ENCODE measurements around the gene NKG7. TPM values are rescaled to one million over a fixed set of nuclear protein-coding genes. Genes with fewer than 3 reads are reported as not detected.
"Not testable (repeated sequence)": the region's sequence is repeated elsewhere in the genome, so short reads cannot be mapped to it uniquely, and the experiment has no call there.

The NKG7 gene, protein sequence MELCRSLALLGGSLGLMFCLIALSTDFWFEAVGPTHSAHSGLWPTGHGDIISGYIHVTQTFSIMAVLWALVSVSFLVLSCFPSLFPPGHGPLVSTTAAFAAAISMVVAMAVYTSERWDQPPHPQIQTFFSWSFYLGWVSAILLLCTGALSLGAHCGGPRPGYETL
- total RNA-seq (2014; rRNA removed; shearing (Covaris generic)): not detected in 2 replicates
- polyA plus RNA-seq (2015; cell fraction: cytosol; rRNA removed): not detected in 2 replicates
- not detected in 2 replicates for polyA plus RNA-seq (2015; cell fraction: nucleus; rRNA removed)

DNA sequence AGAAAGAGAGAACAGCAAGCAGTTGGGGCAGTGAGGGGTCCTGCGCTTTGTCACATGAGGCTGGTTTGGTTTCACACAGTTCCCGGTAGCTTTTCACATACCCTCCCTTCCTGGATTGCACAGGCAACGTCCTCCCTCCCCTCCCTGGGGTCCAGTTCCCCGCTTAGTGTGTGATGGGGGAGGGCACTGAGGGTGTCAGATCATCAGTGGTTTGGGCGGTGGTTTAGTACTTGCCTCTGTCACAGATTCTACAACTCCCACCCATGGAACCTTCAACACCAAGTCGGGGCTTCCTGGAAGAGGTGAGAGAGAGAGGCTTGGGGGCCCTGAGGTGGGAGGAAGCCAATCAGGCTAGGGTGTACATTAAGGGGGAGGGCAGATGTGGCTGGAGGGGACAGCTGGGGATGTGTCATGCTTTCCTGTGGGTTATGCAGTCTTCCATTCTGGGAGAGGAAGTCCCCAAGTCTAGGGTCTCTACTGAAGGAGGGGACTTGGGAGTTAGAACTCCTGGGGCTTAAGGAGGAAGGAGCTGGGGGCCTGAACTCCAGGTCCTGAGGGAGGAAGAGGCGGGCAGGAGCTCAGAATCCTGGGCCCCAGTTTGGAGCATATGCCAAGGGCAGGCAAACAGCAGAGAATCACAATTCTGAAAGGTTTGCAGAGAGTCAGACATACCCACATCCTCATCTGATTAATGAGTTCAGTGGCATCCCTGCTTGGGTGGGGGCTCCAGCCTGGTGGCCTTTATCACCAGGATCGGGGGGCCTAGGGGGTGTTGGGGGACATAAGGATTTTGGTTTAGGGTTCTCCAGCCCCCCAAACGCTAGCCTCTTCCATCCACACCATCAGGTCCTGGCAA is at the start of gene NKG7:
TSS of gene NKG7 (minus strand) at position 6 of the 856 bp plus-strand sequence. CDS start 119 bp downstream, outside the sequence.
- no peak for DNase-seq (ENCODE audit: low read depth)

DNA sequence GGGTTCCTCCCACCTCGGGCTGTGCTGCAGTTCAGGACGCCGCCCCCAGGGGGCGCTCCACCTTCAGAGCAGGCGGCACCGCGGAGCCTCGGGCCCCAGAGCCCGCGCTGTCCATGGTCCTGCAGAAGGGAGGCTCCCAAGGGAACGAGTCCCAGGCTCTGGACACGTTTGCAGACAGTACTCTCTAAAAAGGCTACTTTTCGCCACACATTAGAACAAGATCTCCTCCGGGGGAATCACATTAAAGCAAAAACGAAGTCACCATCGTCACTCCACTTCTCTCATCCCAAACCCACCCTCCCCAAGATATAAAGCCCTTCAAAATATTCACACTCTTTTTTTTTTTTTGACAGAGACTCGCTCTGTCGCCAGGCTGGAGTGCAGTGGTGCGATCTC is 49.6 kb upstream of the NKG7 start:
- peak; percentile 61 for DNase-seq (ENCODE audit: low read depth)

DNA sequence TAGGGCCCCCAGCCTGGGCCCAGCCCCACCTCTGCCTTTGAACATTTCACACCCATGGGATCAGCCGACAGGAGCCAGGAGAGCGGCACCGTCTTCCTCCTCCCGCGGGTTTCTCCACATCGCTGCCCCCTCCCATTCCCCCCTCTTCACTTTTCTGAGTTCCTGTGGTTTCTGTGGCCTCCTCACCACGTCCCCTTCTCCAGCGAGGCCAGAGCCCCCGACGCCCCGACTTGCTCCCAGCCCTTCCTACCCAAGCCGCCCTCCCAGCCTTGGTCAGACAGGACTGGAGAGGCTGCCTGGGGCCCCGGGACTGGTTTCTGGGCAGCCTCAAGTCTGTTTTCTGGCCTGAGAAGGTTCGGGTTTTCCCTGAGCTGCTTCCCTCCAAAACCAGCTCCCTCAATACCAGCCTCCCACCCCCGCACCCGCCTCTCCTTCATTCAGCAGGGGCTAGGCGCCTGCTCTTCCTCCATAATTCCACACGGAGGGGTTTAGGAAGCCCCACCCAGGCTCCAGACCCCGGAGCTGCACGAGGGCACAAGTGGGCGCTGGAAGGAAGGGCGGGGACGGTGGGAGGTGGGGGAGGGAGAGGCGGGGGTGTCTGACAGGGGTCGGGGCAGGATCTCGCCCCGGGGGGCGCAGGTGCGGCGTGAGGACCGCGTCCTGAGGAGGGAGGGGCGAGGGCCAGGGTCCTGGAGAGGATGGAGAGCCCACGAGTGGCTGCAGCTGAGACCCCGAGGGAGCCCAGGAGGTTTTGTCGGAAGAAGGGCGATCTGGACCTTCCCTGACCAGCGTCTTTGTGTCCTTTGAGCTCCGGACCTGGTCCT is 49.0 kb upstream of the NKG7 start:
- no peak for DNase-seq (ENCODE audit: low read depth)

DNA sequence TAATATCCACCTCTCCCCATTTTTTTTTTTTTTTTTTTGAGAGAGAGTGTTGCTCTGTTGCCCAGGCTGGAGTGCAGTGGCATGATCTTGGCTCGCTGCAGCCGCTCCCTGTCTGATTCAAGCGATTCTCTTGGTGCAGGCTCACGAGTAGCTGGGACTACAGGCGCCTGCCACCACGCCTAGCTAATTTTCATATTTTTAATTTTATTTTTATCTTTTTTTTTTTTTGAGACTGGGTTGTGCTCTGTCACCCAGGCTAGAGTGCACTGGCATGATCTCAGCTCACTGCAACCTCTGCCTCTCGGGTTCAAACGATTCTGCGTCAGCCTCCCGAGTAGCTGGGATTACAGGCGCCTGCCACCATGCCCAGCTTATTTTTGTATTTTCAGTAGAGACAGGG is 48.1 kb upstream of the NKG7 start:
- not testable (repeated sequence) for DNase-seq (ENCODE audit: low read depth)

DNA sequence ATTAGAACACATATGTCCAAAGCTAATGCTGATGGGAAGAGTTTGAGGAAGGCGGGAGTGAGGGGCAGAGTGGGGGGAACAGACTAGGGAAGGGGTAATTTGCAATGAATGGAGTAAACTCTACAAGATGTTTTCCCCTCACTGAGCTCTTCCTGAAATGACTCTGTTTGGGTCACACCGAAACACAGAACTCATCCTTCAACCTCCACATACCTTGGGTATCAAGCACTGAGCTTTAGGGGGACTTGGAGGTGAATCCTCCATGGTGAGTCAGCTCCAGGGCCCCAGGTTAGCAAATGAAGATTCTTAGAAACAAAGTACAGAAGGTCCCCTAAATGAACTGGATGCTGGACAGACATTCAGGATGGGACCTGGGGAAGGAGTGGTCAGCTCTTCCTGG is 46.3 kb upstream of the NKG7 start:
- no peak for DNase-seq (ENCODE audit: low read depth)

DNA sequence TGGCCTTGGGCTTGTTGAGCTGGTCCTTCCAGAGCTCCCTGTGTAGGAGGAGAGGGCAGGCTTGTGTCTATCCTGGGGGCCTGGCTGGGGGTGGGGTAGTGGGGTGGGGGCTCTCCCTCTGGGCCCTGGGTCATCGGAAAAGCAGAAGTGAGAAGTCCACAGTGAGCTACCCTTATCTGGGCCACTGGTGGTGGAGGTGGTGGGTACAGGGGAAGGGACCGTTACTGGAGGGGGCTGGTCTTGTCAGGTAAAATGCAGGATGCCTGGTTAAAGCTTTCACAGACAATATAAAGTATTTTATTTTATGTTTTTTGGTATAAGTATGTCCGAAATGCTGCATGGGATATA is 45.3 kb upstream of the NKG7 start:
- DNase-seq (ENCODE audit: low read depth): no peak

DNA sequence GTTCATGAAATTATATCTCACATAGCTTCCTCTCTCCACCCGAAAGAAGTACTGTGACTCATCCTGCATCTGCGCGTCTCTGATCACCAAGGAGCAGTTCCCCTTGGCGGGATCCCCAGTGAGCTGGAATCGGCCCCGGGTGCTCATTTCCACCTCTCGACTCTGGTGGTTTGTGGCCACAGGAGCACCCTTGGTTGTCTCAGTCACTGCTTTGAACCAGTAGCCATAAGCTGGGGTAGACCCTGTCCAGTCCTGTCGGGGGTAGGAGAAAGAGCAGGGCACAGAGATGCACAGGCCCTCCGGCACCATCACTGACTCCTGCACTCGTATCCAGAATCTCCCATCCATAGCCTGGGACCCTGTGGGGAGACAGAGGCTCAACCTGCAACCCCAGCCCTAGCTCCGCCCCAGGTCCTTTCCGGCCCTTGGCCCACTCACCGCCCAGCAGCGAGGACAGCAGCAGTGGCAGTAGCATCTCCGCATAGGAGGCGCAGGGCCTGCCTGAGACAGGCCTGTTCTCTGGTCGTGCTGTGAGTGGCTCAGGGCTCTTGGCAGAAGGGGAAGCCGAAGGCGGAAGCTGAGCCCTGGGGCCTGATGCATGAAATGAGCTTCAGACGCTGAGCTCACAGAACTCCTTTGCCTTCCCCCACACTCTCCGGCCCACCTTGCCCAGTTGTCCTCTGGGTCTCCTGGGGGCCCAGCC is 44.8 kb upstream of the NKG7 start, which contains the start of gene SIGLEC10:
TSS of gene SIGLEC10 (minus strand) at position 536 of the 703 bp plus-strand sequence. CDS start at position 475, 61 bp downstream.
- peak; percentile 11 for DNase-seq (ENCODE audit: low read depth)

DNA sequence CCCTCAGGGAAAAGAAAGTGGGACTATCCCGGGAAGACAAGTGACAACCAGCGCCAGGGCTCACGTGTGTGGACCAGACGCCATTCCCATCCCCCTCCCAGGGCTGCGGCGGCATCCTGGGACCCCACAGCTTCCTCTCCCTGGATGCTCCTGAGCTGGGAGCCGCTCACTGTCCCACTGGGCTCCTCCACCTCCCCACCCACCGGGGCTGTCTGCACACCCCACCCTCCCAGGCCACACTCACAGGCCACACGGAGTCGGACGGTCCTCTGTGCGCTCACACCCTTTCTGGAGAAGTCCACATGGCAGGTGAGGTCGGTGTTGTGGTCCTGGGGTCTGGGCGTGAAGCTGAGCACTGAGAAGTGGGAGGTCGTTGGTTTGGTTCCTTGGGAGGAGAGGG is 44.0 kb upstream of the NKG7 start:
- DNase-seq (ENCODE audit: low read depth): not testable (repeated sequence)

DNA sequence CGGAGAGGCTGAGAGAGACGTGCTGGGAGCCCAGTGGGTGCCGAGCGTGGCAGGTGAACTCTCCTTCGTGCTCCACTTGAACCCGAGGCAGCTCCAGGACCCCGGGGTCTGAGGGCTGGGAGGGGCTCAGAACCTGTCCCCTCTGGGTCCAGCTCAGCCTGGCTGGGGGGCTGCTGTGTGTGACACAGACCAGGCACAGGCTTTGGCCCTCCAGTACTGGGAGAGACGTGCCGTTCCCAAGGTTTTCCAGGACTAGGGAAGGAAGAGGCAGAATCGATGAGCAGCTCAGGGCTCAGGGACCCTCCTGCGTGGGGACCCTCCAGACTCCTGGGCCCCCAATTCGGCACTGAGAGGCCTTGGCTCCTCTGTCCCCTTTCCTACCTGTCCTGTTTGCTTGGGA is 42.7 kb upstream of the NKG7 start:
- no peak for DNase-seq (ENCODE audit: low read depth)

DNA sequence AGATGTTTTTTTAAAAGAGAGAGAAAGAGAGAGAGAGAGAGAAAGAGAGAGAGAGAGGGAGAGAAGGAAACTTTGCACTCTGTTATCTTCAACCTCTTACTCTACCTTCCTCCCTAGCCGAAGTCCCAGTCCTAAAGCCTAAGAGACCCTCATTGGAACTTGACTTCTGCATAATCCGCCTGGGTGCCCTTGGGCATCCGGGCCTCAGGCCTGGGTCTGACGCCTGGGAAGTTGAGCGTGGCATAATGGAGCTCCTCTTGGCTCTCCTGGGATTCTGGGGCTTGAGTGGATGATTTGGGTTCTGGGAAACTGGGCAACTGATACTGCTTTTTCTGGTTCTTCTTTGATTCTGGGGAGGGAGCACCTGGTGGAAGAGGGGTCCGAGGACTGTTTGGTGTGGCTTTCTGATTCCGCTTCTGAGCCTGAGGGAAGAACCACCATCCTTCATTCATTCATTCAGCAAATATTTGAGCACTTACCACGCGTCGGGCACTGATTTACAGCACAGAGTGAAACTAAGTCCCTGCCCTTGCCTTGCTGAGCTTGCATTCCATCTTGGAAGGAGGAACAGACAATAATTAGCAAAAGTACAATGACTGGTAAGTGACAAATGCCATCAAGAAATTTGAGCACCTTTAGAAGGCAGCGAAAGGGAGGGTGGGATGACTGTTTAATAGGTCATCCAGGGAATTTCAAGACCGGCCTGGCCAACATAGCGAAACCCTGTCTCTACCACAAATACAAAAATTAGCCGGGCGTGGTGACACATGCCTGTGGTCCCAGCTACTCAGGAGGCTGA is 38.7 kb upstream of the NKG7 start:
- no peak for DNase-seq (ENCODE audit: low read depth)

DNA sequence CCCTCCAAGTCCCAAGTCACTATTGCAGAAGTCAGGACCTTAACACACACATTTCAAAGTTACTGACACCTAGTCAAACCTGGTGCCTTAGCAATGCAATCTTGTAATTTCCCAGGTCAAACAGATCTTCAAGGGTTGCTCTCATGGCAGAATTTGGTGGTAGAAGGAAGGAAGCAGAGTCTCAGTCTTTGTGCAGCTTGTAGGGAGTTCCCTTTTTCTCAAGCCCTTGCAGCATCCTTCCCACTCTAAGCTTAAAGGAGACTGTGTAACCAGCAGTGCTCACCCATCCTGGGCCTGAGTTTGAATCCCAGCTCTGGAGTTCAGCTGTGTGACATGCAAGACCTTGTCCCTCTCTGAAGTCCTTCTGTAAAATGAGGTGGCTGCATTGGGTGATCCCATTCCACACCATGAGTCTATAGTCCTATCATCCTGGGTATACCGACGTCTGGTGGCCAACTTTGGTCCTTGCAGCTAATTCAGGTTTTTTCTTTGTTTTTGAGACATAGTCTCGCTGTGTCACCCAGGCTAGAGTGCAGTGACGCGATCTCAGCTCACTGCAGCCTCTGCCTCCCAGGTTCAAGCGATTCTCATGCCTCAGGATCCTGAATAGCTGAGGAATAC is 35.2 kb upstream of the NKG7 start:
- DNase-seq (ENCODE audit: low read depth): peak; percentile 54

DNA sequence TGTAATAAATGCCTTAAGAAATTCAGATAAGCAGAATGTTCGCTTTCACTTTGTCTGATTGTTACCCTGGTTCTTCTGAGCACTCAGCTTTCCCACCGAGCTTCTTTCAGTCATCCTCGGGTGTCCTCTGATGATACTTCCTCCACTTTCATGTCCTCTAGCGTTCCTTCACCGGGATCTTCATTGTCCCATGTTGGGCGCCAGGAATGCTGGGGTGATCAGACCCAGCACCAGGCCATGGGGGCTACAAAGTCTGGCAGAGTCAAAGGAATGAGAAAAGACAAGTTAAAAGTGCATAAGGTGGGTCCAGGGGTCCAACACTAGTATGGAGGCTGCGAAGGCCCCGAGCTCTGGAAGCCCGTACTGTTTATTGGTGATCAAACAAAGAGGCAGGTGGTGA is 29.7 kb upstream of the NKG7 start:
- DNase-seq (ENCODE audit: low read depth): no peak

DNA sequence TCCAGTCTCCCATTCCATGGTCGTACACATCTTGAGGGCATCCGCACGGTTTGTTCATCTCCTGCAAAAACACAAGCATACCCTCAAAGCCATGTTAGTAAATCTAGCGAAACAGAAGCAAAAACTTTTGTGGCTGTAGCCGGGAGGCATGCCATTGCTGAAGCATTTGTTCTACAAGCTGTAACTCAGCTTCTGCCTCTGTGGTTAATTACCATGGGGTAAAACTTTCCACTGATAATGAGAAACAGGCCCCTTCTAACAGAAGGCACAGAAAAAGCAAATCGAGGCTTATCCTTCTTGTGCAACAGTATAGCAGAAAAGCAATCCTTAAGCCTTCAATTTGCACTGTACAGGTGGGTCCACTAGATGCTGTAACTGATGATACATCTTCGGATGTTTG is 27.5 kb upstream of the NKG7 start:
- DNase-seq (ENCODE audit: low read depth): not testable (repeated sequence)

DNA sequence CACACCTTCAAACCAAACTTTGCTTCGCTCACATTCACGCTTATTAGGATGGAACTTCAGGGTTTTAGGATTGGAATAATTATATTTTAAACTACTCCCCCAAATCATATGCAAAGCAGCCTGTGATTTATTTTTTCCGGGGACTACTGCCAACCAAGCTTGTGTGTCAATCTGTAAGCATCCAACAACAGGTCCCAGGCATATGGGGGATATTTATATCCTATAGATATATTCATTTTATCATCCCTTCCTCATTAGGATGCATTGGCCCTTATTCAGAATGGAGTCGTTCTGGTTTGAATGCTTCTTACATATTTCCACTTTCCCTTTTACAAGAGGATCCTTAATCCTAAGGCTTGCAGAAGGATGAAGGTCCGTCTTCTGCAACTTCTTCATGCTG is 26.8 kb upstream of the NKG7 start:
- DNase-seq (ENCODE audit: low read depth): no peak

DNA sequence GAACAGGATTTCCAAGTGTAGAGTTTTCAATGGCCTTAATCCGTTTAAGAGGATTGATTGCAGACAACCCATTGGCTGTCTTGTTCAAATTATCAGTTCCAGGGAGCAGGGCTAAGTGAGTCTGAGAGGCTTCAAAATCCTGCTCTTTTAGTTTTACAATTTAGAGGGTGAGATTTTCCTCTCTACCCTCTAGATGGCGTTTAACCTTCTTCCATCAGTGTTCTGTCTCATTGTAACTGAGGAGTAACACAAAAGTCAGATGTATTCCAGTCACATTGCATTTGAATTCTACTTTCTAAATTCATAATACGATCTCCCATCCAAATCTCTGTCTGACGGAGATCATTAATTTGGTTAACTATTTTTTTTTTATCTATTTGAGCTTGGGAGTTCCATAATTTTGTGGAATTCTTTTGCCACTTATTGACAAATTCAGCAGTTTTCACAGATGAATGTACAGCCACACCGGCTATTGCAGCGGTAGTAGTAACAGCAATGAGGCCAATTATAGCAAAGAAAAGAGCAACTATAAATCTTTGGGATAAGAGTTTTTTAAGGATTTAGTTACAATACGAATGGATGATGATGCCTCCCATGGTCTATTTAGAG is 25.7 kb upstream of the NKG7 start:
- DNase-seq (ENCODE audit: low read depth): peak; percentile 10

DNA sequence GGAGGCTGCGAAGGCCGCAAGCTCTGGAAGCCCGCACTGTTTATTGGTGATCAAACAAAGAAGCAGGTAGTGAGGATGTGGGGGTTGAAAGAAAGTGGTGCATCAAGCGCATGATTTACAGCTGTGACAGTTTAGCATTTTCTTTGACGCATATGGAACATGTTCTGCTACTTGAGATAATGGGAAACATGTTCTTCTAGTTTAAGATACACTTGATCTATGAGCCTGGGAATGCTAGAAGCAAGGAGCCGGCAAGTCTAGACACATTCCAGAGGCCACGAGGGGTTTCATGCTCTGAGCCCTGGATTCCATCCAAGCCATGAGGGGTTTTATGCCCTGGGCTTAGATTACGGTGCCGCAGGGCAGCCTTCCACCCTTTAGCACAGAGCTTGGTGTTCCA is 25.0 kb upstream of the NKG7 start:
- DNase-seq (ENCODE audit: low read depth): not testable (repeated sequence)

DNA sequence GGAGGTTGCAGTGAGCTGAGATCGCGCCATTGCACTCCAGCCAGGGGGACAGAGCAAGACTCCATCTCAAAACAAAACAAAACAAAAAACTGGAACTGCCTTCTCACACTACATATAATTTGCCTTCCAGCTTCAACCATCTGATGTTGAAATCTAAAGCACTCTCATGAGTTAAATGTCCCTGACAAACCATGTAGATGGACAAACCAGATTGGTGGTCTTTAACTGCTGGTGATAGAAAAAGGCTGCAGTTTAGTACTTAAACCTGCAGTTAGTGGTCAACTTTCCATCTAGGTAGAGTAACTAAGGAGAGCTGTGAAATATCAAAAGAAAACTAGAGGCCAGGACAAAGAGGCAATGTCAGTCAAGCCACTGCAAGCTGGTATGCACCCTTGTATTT is 23.7 kb upstream of the NKG7 start:
- DNase-seq (ENCODE audit: low read depth): no peak

DNA sequence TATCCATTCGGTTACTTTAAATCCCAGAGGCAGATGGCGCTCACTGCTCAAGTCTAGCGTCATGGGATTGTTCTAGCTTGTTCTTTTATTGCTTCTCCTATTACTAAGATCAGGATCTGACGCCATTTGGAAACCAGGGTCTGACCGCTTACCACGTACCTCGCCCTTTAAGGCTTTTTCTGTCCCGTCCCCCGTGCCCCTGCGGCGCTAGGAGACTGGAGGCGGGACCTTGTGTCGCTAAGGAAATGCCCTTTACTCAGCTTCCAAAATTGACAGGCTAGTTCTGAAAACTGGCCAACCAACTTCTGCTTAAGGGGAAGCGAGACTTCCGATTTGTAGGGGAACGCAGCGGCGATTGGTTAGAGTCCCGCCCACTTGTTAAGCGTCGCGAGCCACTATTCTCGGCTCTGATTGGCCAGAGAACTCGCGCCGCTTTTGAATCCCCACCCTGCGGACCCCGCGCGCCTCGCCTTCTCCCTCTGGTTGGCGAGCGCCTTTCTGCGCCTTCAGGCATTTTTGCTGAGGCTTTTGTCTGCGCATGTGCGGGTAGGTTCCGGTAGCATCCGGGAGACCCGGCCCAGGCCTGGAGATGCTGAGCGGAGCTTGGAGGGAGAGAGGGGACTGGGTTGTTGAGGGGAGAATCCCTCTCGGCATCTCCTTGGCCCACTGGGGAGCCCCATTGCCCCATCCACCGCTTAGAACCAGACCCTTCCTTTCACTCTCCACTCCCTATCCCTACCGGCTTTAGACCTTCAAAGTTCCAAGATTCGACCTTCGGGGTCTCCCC is 21.8 kb upstream of the NKG7 start:
- peak; percentile 99 for DNase-seq (ENCODE audit: low read depth)

DNA sequence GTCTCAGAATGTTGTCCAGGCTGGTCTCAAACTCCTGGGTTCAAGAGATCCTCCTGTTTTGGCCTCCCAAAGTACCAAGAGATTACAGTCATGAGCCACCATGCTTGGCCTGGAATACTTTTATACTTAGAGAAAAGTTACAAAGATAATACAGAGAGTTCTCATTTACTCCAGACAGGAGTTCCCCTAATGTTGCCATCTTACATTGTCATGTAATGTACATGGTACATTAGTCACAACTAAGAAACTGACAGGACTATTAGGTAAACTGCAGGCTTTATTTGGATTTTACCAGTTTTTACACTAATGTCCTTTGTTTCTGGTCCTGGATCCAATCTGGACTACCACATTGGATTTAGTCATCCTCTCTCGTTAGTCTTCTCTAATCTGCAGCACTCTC is 20.2 kb upstream of the NKG7 start:
- DNase-seq (ENCODE audit: low read depth): no peak

Measured in HT1080 (cell line).